Rectal smooth muscle tissue (tissue), 1 donor: Measurements from ENCODE around the gene IL11.

ENCODE experiments used
- H3K27ac ChIP-seq: one replicate; pipeline ENCODE4 v1.7.0; 2013; ENCODE audit warnings: low read depth, low read length, inconsistent platforms
- H3K27me3 ChIP-seq: one replicate; pipeline ENCODE4 v1.7.0; 2013; ENCODE audit warnings: low read length; ENCODE audit not compliant: control insufficient read depth, insufficient read depth
- H3K36me3 ChIP-seq: one replicate; pipeline ENCODE4 v1.7.0; 2013; ENCODE audit warnings: low read length; ENCODE audit not compliant: control insufficient read depth, insufficient read depth
- H3K4me1 ChIP-seq: one replicate; pipeline ENCODE4 v1.7.0; 2013; ENCODE audit warnings: low read length; ENCODE audit not compliant: control insufficient read depth, insufficient read depth
- H3K4me3 ChIP-seq: one replicate; pipeline ENCODE4 v1.7.0; 2013; ENCODE audit warnings: low read length
- H3K9ac ChIP-seq: one replicate; pipeline ENCODE4 v1.7.0; 2013; ENCODE audit warnings: low read length

The IL11 gene

GRCh38 chr19:55373993-55374757 is 3.9 kb upstream of the IL11 start:
- no peak overlapping the region for H3K9ac ChIP-seq
- no peak overlapping the region for H3K27ac ChIP-seq
- H3K4me1 ChIP-seq: no peaks in the 10 kb centered on the region
- H3K36me3 ChIP-seq: no peaks in the 10 kb centered on the region
- H3K27me3 ChIP-seq: peaks cover 34% of the 10 kb centered on the region
- H3K4me3 ChIP-seq: no peak overlapping the region

DNA sequence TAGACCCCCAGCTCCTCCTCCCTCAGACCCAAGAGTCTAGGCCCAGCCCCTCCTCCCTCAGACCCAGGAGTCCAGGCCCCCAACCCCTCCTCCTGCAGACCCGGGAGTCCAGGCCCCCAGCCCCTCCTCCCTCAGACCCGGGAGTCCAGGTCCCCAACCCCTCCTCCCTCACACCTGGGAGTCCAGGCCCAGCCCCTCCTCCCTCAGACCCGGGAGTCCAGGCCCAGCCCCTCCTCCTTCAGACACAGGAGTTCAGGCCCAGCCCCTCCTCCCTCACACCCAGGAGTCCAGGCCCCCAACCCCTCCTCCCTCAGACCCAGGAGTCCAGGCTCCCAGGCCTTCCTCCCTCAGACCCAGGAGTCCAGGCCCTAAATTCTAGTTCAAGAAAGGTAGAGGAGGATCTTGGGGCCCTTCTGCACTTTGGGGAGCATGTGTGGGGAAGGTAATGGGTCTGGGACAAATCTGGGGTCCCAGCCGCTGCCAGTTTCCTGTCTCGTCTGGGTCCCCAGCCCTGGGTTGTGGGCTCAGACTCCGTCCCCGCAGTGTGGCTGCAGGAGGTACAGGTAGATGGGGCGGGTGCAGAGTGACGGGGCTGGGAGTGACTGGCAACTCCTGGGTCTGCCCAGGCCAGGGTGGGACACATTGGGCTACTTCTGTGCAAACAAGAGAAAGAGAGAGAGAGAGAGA is 3.2 kb upstream of the IL11 start:
- H3K27ac ChIP-seq: no peak overlapping the region
- H3K9ac ChIP-seq: no peak overlapping the region
- no peaks in the 10 kb centered on the region for H3K4me1 ChIP-seq
- peaks cover 42% of the 10 kb centered on the region for H3K27me3 ChIP-seq
- H3K4me3 ChIP-seq: no peak overlapping the region
- no peaks in the 10 kb centered on the region for H3K36me3 ChIP-seq

- Histone ChIP-seq H3K9ac (no peak overlapping the region), H3K4me1 (no peaks in the 10 kb centered on the region), H3K4me3 (no peak overlapping the region), H3K36me3 (no peaks in the 10 kb centered on the region), H3K27ac (no peak overlapping the region), H3K27me3 (peaks cover 45% of the 10 kb centered on the region)
Measured at GRCh38 chr19:55372316-55373081, 2.2 kb upstream of the IL11 start.

DNA sequence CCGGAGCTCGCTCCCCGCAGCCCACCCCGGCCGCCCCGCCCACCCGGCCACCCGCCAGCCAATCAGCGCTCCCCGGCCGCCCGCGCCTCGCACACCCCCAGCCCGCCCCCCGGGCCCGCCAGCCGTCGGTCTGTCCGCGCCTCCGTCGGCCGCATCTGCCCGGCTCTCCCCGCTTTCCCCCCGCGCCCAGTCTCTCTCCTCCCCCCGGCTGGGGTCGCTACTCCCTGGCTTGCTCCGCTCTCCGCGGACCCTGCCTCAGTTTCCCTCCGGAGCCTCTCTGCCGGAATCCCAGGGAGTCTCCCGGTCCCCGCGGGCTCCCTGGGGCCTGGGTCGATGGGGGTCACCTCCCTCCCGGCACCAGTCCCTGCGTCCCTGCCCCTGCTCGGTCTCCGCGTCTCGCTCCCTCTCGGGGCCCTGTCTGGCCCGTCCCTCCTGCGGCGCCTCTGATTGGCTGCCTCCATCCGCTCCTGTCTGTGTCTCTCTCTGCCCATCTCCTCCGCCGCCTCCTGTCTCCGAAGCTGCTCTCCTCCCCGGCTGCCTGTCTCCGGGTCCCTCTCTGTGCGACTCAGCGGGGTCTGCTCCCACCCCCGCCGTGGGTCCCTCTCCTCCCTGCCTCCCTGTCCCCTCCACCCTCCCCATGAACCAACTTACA is 484 bp downstream of the IL11 start:
- H3K27ac ChIP-seq: no peak overlapping the region
- no peak overlapping the region for H3K9ac ChIP-seq
- H3K4me1 ChIP-seq: no peaks in the 10 kb centered on the region
- H3K27me3 ChIP-seq: peaks cover 40% of the 10 kb centered on the region
- H3K4me3 ChIP-seq: peak overlapping the region; percentile 48
- no peaks in the 10 kb centered on the region for H3K36me3 ChIP-seq

- Histone ChIP-seq H3K27me3 (peaks cover 40% of the 10 kb centered on the region), H3K4me3 (no peak overlapping the region), H3K27ac (no peak overlapping the region), H3K4me1 (no peaks in the 10 kb centered on the region), H3K9ac (no peak overlapping the region), H3K36me3 (no peaks in the 10 kb centered on the region)
Measured at GRCh38 chr19:55368701-55369563, 1.3 kb downstream of the IL11 start.

- no peaks in the 10 kb centered on the region for H3K4me1 ChIP-seq
- H3K27me3 ChIP-seq: peaks cover 36% of the 10 kb centered on the region
- no peak overlapping the region for H3K27ac ChIP-seq
- H3K4me3 ChIP-seq: no peak overlapping the region
- no peak overlapping the region for H3K9ac ChIP-seq
- H3K36me3 ChIP-seq: no peaks in the 10 kb centered on the region
Measured at GRCh38 chr19:55368106-55368505, 2.2 kb downstream of the IL11 start.

DNA sequence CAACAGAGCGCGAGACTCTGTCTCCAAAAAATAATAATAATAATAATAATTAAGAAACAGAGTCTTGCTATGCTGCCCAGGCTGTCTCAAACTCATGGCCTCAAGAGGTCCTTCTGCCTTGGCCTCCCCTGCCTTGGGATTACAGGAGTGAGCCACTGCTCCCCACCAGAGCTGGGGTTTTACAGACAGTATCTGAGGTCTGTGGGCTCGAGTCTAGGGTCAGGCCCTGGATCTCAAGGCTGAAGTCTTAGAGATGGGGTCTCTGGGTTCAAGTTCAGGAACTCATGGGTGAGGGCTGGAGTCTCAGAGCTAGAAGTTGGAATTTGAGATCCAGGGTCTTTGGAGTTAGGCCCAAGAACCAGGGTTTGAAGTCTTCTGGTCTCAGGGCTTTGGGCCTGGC is 3.5 kb downstream of the IL11 start:
- Histone ChIP-seq H3K36me3 (no peaks in the 10 kb centered on the region), H3K4me3 (no peak overlapping the region), H3K27ac (no peak overlapping the region), H3K9ac (no peak overlapping the region), H3K27me3 (peaks cover 26% of the 10 kb centered on the region), H3K4me1 (no peaks in the 10 kb centered on the region)

- Histone ChIP-seq H3K27me3 (peaks cover 23% of the 10 kb centered on the region), H3K27ac (no peak overlapping the region), H3K4me1 (no peaks in the 10 kb centered on the region), H3K4me3 (no peak overlapping the region), H3K9ac (no peak overlapping the region), H3K36me3 (no peaks in the 10 kb centered on the region)
Measured at GRCh38 chr19:55365964-55366363, 4.3 kb downstream of the IL11 start.

DNA sequence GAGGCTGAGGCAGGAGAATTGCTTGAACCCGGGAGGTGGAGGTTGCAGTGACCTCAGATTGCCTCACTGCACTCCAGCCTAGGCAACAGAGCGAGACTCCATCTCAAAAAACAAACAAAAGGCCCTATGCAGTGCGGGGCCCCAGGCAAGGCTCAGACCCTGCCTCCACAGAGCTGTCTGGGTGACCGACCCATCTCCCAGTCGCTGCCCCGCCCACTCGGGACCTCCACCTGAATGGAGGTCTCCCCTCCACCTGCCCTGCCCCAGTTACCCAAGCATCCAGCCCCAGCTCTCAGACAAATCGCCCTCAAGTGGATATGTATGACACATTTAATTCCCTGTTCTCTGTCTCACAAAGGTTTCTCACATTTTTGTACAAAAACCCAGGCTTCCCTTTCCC is 5.0 kb downstream of the IL11 start:
- H3K9ac ChIP-seq: no peak overlapping the region
- no peak overlapping the region for H3K4me3 ChIP-seq
- H3K36me3 ChIP-seq: no peaks in the 10 kb centered on the region
- H3K4me1 ChIP-seq: no peaks in the 10 kb centered on the region
- no peak overlapping the region for H3K27ac ChIP-seq
- peaks cover 19% of the 10 kb centered on the region for H3K27me3 ChIP-seq

DNA sequence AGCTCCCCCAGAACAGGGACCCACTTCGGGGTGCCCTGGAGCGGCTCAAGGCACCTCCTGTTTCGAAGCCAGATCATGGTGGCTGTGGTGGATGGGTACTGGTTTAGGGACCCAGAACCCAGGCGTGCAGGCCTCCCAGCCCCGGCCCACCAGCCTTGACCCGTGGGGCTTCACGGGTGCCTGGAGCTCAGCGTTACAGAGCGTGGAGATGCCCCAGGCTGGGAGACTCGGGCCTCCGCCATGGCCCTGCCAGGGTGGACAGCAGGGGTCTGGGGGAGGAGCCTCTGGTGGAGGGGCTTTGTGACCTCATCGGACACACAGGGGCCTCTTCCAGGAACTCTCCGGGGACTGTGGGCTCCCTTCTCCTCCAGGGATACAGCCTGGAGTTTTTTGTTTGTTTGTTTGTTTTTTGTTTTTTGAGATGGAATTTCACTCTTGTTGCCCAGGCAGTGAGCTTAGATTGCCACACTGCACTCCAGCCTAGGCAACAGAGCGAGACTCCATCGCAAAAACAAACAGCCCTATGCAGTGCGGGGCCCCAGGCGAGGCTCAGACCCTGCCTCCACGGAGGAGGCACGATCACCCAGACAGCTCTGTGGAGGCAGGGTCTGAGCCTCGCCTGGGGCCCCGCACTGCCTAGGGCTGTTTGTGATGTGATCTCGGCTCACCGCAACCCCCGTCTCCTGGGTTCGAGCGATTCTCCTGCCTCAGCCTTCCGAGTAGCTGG is 7.1 kb downstream of the IL11 start, which contains the start of gene GARIN5B:
Gene GARIN5B, minus strand, starts transcription at position 271 of the 727 bp plus-strand sequence. Its CDS starts 194 bp downstream, at position 77.
- no peaks in the 10 kb centered on the region for H3K4me1 ChIP-seq
- H3K27me3 ChIP-seq: peaks cover under 1% of the 10 kb centered on the region
- H3K27ac ChIP-seq: no peak within 1 kb of the TSS
- H3K4me3 ChIP-seq: no peak within 1 kb of the TSS
- H3K9ac ChIP-seq: no peak within 1 kb of the TSS
- no peaks in the 10 kb centered on the region for H3K36me3 ChIP-seq
